Endodermal cell (in vitro differentiated cells): ENCODE data around the gene CCDC8. TPM values are rescaled to one million over a fixed set of nuclear protein-coding genes. Genes with fewer than 3 reads are reported as not detected.

Experiments
- DNase-seq: peaks from one replicate; pipeline ENCODE4 v3.0.0-alpha.2; 2017
- H3K27ac ChIP-seq: 2 replicates; pipeline ENCODE4 v1.5.1; 2013; ENCODE audit warnings: mild to moderate bottlenecking, low read depth, low read length, moderate library complexity
- H3K27me3 ChIP-seq: 2 replicates; pipeline ENCODE4 v1.6.1; 2013; ENCODE audit warnings: mild to moderate bottlenecking, low read length, moderate library complexity; ENCODE audit not compliant: insufficient read depth, control insufficient read depth, poor library complexity, severe bottlenecking
- H3K36me3 ChIP-seq: 2 replicates; pipeline ENCODE4 v1.7.0; 2013; ENCODE audit warnings: mild to moderate bottlenecking, low read length, moderate library complexity; ENCODE audit not compliant: control insufficient read depth, insufficient read depth
- H3K4me1 ChIP-seq: one replicate; pipeline ENCODE4 v1.7.0; 2013; ENCODE audit warnings: low read length; ENCODE audit not compliant: control insufficient read depth, insufficient read depth
- H3K4me3 ChIP-seq: 2 replicates; pipeline ENCODE4 v1.5.1; 2013; ENCODE audit warnings: mild to moderate bottlenecking, low read length, moderate library complexity
- H3K9ac ChIP-seq: 2 replicates; pipeline ENCODE4 v1.6.1; 2013; ENCODE audit warnings: mild to moderate bottlenecking, low read length, moderate library complexity; ENCODE audit not compliant: poor library complexity, severe bottlenecking; ENCODE audit errors: extremely low read depth
- H3K9me3 ChIP-seq: 2 replicates; pipeline ENCODE4 v1.6.1; 2013; ENCODE audit warnings: mild to moderate bottlenecking, low read length, moderate library complexity; ENCODE audit not compliant: control insufficient read depth
- H3K27ac Mint-ChIP-seq: 2 replicates; pipeline ENCODE4 v1.8.0; 2020; ENCODE audit warnings: mixed read lengths
- H3K27me3 Mint-ChIP-seq: 2 replicates; pipeline ENCODE4 v1.8.0; 2021; ENCODE audit warnings: mild to moderate bottlenecking, mixed read lengths; ENCODE audit not compliant: insufficient read depth
- H3K36me3 Mint-ChIP-seq: 2 replicates; pipeline ENCODE4 v1.8.0; 2020; ENCODE audit warnings: low read depth, mixed read lengths
- H3K4me1 Mint-ChIP-seq: 2 replicates; pipeline ENCODE4 v1.8.0; 2020; ENCODE audit warnings: mixed read lengths
- H3K4me3 Mint-ChIP-seq: 2 replicates; pipeline ENCODE4 v1.8.0; 2020; ENCODE audit warnings: mild to moderate bottlenecking, moderate library complexity, mixed read lengths
- H3K9me3 Mint-ChIP-seq: 2 replicates; pipeline ENCODE4 v1.8.0; 2020; ENCODE audit warnings: mild to moderate bottlenecking, mixed read lengths
- WGBS, 2 experiments: methylation state at CpG; one replicate each; pipeline versions ENCODE4 v1.1.5 to v1.1.7; 2013; ENCODE audit warnings: missing lambda C conversion rate in 2 of 2, mixed read lengths in 1 of 2; ENCODE audit not compliant: insufficient coverage in 1 of 2, insufficient read length in 1 of 2; 5-methylcytosine and 5-hydroxymethylcytosine counted together
- total RNA-seq, 2 donors: library from RNA; stranded (reverse); fragmentation: NEBNext Ultra II Directional in 1 of 2; extraction: Animal tissue kit (Norgen Biotek cat#: 25700) in 1 of 2; gene quantifications; 2 replicates in 1 of 2; 3 replicates in 1 of 2; pipeline ENCODE4 v1.2.1, GENCODE V29; 2021
- TF ChIP-seq, protein P1 (sequence below): fragments of 200-600 bp; sonication (generic); conservative IDR thresholded peaks from 2 replicates; pipeline ENCODE4 v1.5.0; 2021; ENCODE audit warnings: antibody characterized with exemption, mild to moderate bottlenecking

The CCDC8 gene
- total RNA-seq, 2 donors from 2014 or later = 27.5 to 30.5 TPM

DNA sequence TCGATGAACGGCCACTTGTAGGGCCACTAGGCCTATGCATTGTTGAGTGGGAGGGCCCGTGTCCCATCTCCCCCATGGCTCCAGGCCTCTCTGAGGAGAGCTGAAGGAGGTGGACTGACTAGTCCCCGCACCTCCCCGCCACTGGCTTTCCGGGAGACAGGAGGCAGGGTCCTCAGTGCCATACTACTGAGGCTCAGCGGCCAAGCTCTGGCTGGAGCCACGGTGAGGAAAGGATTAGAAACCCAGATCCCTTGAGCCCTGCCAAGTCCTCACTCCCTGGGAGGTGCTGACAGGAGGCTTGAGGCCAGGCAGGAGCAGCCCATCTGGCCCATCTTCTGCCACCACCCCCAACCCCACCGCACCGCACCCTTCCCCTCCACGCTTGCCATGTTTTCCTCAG, 29.0 kb downstream of the CCDC8 start:
- no peak overlapping the region for H3K27ac Mint-ChIP-seq
- no peaks in the 10 kb centered on the region for H3K4me1 ChIP-seq
- H3K9ac ChIP-seq = no peak overlapping the region
- DNase-seq = peak; percentile 13
- H3K4me3 Mint-ChIP-seq = no peak overlapping the region
- no peaks in the 10 kb centered on the region for H3K27me3 Mint-ChIP-seq
- H3K27ac ChIP-seq = no peak overlapping the region
- TF ChIP-seq, protein P1, sequence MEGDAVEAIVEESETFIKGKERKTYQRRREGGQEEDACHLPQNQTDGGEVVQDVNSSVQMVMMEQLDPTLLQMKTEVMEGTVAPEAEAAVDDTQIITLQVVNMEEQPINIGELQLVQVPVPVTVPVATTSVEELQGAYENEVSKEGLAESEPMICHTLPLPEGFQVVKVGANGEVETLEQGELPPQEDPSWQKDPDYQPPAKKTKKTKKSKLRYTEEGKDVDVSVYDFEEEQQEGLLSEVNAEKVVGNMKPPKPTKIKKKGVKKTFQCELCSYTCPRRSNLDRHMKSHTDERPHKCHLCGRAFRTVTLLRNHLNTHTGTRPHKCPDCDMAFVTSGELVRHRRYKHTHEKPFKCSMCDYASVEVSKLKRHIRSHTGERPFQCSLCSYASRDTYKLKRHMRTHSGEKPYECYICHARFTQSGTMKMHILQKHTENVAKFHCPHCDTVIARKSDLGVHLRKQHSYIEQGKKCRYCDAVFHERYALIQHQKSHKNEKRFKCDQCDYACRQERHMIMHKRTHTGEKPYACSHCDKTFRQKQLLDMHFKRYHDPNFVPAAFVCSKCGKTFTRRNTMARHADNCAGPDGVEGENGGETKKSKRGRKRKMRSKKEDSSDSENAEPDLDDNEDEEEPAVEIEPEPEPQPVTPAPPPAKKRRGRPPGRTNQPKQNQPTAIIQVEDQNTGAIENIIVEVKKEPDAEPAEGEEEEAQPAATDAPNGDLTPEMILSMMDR = no peak
- no peak overlapping the region for H3K4me3 ChIP-seq
- H3K9me3 ChIP-seq = no peaks in the 10 kb centered on the region
- H3K4me1 Mint-ChIP-seq = no peaks in the 10 kb centered on the region
- 94% methylated on average over 10 to 11 of the region's 11 CpGs for WGBS, 2 experiments
- H3K36me3 ChIP-seq = peaks cover 86% of the 10 kb centered on the region
- no peaks in the 10 kb centered on the region for H3K9me3 Mint-ChIP-seq
- no peaks in the 10 kb centered on the region for H3K27me3 ChIP-seq
- H3K36me3 Mint-ChIP-seq = peaks cover 84% of the 10 kb centered on the region

DNA sequence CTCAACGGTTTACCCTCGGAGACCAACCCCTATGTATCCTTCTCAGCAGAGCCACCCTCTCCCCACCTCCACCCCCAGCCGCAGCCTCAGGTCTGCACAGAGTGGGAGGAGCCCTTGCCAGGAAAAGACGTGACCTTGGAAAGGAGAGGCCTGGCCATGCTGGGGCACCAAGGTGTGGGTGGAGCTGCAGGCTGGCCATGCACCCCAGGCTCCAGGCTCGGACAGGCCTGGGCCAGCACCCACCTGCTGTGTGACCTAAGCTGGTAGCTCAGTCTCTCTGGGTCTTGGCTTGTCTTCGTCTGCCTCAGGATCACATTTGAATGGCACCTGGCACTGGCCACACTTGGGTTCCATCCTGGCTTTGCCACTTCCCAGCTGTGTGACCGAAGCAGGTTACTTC, 29.5 kb downstream of the CCDC8 start:
- peak; percentile 32 for DNase-seq
- H3K27ac Mint-ChIP-seq = no peak overlapping the region
- no peaks in the 10 kb centered on the region for H3K9me3 Mint-ChIP-seq
- H3K4me1 Mint-ChIP-seq = no peaks in the 10 kb centered on the region
- H3K4me3 Mint-ChIP-seq = no peak overlapping the region
- no peaks in the 10 kb centered on the region for H3K27me3 Mint-ChIP-seq
- H3K9me3 ChIP-seq = no peaks in the 10 kb centered on the region
- 95 to 100% methylated on average over 3 to 7 of the region's 7 CpGs for WGBS, 2 experiments
- H3K4me3 ChIP-seq = no peak overlapping the region
- H3K9ac ChIP-seq = no peak overlapping the region
- no peak overlapping the region for H3K27ac ChIP-seq
- H3K4me1 ChIP-seq = no peaks in the 10 kb centered on the region
- H3K27me3 ChIP-seq = no peaks in the 10 kb centered on the region
- TF ChIP-seq, protein P1 = no peak
- H3K36me3 ChIP-seq = peaks cover 87% of the 10 kb centered on the region
- peaks cover 82% of the 10 kb centered on the region for H3K36me3 Mint-ChIP-seq

DNA sequence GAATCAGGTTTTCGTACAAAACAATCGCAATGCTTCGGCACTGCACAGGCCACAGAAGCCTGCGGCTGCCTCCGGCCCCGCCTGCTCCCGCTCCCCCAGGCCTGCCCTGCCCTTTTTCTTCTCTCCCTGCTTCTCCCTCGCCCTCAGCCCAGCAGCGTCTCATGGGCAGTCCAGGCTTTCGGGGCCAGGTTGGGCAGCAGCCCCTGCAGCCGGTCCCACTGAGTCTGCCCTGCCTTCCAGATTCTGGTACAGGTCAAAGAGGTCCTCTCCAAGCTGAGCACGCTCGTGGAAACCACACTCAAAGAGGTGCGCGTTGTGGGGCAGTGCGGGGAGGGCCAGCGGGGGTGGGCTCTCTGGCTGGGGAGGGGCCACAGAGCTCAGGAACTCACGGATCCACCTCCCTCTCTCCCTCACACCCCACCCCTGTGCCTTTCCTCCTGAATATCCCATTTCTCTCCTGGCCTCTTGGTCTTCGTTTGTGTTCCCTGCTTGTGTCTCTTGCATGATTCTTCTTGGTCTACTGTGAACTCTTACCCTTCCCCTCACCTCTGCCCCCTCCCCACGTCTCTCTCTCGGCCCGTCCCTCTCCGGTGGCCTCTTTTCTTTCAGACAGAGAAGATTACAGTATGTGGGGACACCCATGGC, 30.1 kb downstream of the CCDC8 start:
- no peaks in the 10 kb centered on the region for H3K9me3 ChIP-seq
- H3K4me1 ChIP-seq = no peaks in the 10 kb centered on the region
- H3K36me3 ChIP-seq = peaks cover 86% of the 10 kb centered on the region
- WGBS, 2 experiments = 94 to 98% methylated on average over 16 to 22 of the region's 23 CpGs
- H3K27ac Mint-ChIP-seq = peak overlapping the region; percentile 72
- no peaks in the 10 kb centered on the region for H3K4me1 Mint-ChIP-seq
- no peak overlapping the region for H3K4me3 Mint-ChIP-seq
- TF ChIP-seq, protein P1 = no peak
- H3K4me3 ChIP-seq = no peak overlapping the region
- peak; percentile 22 for DNase-seq
- H3K27me3 Mint-ChIP-seq = no peaks in the 10 kb centered on the region
- H3K27me3 ChIP-seq = no peaks in the 10 kb centered on the region
- H3K9ac ChIP-seq = no peak overlapping the region
- no peak overlapping the region for H3K27ac ChIP-seq
- H3K36me3 Mint-ChIP-seq = peaks cover 80% of the 10 kb centered on the region
- no peaks in the 10 kb centered on the region for H3K9me3 Mint-ChIP-seq
